HepG2 (cell line): ENCODE results near the gene ARL10.

Source experiments
- EZH2 ChIP-seq: conservative IDR thresholded peaks from 2 replicates; pipeline ENCODE4 v1.6.1; 2012; ENCODE audit warnings: mild to moderate bottlenecking, low read depth, low read length, moderate library complexity
- GTF3A ChIP-seq: sonication (generic); formaldehyde crosslinking; conservative IDR thresholded peaks from 2 replicates; pipeline ENCODE4 v1.4.0; 2020; ENCODE audit warnings: mild to moderate bottlenecking, missing genetic modification reagents
- HNF4A ChIP-seq: sonication (generic); formaldehyde crosslinking; IDR thresholded peaks from 2 replicates; pipeline ENCODE4 v1.4.0; 2020; ENCODE audit warnings: missing genetic modification reagents
- JUN ChIP-seq: sonication (generic); formaldehyde crosslinking; IDR thresholded peaks from 2 replicates; pipeline ENCODE4 v1.4.0; 2020; ENCODE audit warnings: mild to moderate bottlenecking, missing genetic modification reagents
- KDM1A ChIP-seq: IDR thresholded peaks from 2 replicates; pipeline ENCODE4 v1.6.1; 2016; ENCODE audit warnings: missing compliant biosample characterization
- MAFF ChIP-seq: IDR thresholded peaks from 2 replicates; pipeline ENCODE4 v1.6.1; 2011; ENCODE audit warnings: low read depth, low read length, improper control_type of control experiment
- NFE2 ChIP-seq: sonication (generic); formaldehyde crosslinking; IDR thresholded peaks from 2 replicates; pipeline ENCODE4 v1.4.0; 2020; ENCODE audit warnings: missing genetic modification reagents
- SMAD1 ChIP-seq: sonication (generic); formaldehyde crosslinking; IDR thresholded peaks from 2 replicates; pipeline ENCODE4 v1.4.0; 2020; ENCODE audit warnings: missing genetic modification reagents, low read depth, mild to moderate bottlenecking, borderline replicate concordance
- ZNF331 ChIP-seq: sonication (generic); formaldehyde crosslinking; IDR thresholded peaks from 2 replicates; pipeline ENCODE4 v1.4.0; 2020; ENCODE audit warnings: missing genetic modification reagents
- ZNF7 ChIP-seq: IDR thresholded peaks from 2 replicates; pipeline ENCODE4 v1.6.1; 2016; ENCODE audit warnings: missing biosample characterization, missing genetic modification reagents
- TF ChIP-seq, protein P1 (sequence below): sonication (generic); formaldehyde crosslinking; IDR thresholded peaks from 2 replicates; pipeline ENCODE4 v1.5.0; 2020; ENCODE audit warnings: mild to moderate bottlenecking, missing genetic modification reagents, moderate library complexity

GRCh38 chr5:176415240-176415951, 50.1 kb downstream of the ARL10 start:
- TF ChIP-seq JUN (CRISPR knock-in tag) (no peak), HNF4A (CRISPR knock-in tag) (no peak), KDM1A (CRISPR knock-in tag) (0 out of 2 replicates have a peak, but pooled peaks have one; percentile 34), MAFF (no peak), NFE2 (no peak), ZNF7 (no peak), GTF3A (CRISPR knock-in tag) (no peak), ZNF331 (CRISPR knock-in tag) (no peak), EZH2 (no peak), SMAD1 (no peak)
- TF ChIP-seq, protein P1, sequence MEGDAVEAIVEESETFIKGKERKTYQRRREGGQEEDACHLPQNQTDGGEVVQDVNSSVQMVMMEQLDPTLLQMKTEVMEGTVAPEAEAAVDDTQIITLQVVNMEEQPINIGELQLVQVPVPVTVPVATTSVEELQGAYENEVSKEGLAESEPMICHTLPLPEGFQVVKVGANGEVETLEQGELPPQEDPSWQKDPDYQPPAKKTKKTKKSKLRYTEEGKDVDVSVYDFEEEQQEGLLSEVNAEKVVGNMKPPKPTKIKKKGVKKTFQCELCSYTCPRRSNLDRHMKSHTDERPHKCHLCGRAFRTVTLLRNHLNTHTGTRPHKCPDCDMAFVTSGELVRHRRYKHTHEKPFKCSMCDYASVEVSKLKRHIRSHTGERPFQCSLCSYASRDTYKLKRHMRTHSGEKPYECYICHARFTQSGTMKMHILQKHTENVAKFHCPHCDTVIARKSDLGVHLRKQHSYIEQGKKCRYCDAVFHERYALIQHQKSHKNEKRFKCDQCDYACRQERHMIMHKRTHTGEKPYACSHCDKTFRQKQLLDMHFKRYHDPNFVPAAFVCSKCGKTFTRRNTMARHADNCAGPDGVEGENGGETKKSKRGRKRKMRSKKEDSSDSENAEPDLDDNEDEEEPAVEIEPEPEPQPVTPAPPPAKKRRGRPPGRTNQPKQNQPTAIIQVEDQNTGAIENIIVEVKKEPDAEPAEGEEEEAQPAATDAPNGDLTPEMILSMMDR (CRISPR knock-in tag) = no peak
